GM21737 (cell line): ENCODE results near the gene UEVLD.
A peak's percentile ranks its signal among the peaks of the same experiment; 100 is the strongest.
"Not testable (repeated sequence)": the region's sequence is repeated elsewhere in the genome, so short reads cannot be mapped to it uniquely, and the experiment has no call there.

Experiments used
- ATAC-seq: cut with Tn5 transposase; IDR thresholded peaks from one replicate; pipeline ENCODE4 v1.9.1; 2021; ENCODE audit warnings: mild to moderate bottlenecking, moderate library complexity; ENCODE audit not compliant: unreplicated experiment

UEVLD gene

DNA sequence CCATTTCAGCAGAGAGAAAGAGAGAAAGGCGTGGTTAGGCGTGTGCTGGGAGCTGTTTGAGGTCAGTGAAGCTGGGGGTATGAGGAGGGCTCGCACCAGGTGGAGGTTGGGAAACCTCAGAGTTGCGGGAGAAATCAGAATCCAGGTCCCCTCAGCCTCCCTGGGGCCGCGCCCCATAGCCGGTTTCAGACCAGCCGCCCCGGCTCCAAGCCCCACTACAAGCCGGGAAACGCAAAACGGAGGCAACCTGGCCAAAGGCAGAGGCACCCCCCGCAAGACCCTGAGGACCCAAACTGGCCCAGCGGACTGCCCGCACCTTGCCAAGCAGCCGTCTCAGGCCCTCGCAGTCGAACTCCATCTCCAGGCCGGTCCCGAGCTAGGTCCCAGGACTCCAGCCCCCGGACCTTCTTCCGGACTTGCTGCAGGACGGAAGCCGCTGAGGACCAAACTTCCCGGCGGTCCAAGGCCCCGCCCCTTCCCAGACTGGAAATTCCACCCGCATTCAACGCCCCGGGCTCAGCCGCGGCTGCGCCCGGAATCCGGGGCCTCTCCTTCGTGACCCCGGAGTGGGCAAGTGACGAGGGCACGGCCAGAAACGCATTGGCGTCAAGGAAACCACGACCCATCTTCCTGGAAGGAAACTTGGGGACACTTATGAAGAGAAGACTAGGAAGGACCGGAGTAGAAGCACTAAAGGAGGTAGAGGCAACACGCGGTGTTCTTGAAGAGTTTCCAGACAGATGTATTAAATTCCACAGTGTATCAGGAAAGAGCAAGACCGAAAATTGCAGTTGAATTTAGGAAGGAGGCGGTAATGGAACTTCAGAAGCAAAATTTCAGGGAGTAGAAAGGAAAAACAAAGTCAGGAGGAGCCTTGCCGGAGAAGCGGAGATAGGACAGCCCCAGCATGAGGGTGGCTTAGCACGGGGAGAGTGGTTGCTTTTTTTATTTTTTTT, at the start of gene UEVLD:
Gene UEVLD, minus strand, starts transcription at position 438 of the 956 bp plus-strand sequence. Its CDS starts 80 bp downstream, at position 358.
- ATAC-seq, result peak; percentile 74

DNA sequence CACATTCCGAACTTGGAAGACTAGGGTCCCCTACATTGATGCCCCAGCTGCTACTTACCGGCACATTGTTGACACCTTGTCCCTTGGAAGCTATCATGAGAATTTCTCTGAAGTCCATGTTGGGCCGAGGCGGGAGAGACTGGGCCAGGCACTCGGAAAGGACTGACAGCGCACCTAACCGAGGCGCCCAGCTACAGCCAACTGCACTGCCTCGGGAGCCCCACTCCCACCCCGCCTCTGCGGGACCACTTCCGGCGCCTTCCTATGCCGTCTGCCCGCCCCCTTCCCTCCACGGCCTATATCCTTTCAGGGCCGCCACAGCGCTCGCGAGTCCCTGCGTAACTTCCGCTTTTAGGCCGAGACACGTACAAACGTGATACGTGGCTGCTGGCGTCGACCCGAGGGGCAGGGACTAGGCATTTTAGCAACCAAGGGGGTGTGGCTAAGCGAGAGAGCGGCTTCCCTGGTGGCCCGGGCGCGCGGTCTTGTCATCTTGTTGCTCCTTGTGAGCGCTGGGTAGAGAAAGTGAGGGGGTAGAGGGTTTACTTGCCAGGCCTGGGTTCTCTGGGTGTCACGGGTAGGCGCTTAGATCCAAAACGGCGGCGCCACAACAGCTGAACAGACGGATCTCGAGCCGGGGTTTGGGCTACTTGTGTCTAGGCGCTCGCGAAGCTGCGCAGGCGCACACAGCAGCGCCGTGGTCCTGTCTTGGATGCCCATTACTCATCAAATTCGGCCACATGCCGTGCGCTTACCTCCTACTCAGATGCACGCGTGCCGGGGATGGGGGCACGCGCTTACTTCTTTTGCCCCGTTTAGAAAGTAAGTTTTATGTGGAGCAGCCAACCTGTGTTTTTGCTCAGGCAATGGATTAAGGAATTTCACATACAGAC, 45.9 kb upstream of the UEVLD start, which contains the start of gene SPTY2D1:
Gene SPTY2D1, minus strand, starts transcription at position 203 of the 893 bp plus-strand sequence. Its CDS starts 85 bp downstream, at position 118.
- ATAC-seq, result peak; percentile 96

DNA sequence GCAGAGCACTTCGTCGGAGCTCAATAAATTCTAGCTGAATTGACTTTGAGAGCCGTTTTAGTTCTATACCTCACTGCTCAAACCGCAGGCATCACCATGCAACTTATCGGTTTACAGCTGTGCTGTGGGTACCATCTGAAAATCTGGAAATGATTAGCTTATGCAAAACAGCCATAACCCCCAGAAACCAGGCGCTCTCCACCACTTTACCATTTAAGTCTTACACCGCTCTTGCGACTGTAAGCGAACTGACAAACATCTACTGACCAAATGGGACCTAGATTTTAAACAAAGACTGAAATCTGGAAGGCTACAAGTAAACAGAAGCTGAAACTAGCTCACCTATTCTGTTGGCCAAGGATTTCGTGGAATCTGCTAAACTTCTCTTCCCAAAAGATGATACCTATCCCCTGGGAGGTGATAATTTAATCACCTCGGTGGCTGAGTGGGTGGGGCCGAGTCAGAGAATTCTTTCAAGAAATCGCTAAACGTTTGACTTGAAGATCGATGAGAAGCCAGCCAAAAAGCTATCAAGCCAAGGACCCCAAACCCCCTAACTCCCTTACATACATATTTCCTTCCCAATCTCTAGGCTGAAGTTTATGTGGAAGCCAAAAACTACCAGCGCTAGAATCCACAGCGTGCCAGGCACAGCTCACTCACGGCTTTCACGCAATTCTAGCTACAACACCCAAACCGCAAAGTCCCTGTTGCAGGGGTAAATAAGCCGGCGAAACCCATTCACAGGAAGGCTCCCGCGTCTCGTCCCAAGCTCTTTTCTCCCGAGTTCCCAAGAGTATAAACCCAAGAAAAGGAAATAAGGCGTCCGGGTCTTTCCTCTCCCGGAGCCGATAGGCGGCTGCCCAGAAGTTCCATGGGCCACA, 45.0 kb upstream of the UEVLD start:
- peak; percentile 56 for ATAC-seq

DNA sequence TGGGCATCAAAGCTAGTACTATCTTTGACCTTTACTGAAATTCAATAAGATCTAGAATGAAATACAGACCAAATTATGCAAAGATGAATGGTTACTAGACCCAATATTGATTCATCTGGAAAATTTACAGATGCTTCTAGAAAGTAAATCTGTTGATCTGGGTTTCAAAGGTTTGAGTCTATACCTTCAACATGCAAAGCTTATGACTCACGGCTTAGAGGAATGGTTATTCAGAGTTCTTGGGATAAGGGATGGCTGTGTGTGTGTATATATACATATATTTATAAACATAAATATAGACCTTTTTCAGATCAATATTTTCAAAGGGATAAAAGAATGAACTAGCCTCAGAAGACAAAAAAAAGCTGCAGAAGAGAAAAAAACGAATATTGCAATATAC, 44.3 kb upstream of the UEVLD start:
- no peak for ATAC-seq

DNA sequence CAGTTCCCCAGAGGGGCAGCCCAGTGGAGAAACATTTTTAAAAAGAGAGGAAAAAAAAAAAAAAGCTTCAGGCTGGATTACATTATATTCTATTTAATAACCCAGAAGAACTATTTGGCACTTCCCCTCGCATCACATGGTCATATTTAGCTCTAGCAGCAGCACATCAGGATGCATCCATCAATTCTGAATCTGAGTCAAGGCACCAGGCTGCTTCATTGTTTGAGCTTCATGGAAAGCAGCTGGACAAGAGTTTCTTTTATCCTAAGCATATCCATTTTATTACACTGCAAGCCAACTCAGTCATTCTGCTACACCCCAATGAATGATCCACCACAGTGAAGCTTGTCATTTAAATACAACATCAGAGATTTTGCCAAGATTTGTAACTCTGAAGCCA, 35.6 kb upstream of the UEVLD start:
- no peak for ATAC-seq

DNA sequence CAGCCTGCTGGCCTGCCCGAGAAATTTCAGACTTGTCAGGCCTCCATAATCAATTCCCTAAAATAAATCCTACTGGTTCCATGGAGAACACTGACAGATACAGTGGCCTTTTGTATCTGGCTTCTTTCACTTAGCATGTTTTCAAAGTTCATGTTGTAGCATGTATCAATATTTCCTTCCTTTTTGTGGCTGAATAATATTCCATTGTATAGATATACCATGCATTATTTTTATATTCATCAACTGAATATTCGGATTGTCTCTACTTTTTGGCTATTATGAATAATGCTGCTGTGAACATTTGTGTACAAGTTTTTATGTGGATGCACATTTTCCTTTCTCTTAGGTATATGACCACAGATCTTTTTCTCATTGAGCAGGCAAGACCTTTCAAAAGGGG, 35.2 kb upstream of the UEVLD start:
- no peak for ATAC-seq

DNA sequence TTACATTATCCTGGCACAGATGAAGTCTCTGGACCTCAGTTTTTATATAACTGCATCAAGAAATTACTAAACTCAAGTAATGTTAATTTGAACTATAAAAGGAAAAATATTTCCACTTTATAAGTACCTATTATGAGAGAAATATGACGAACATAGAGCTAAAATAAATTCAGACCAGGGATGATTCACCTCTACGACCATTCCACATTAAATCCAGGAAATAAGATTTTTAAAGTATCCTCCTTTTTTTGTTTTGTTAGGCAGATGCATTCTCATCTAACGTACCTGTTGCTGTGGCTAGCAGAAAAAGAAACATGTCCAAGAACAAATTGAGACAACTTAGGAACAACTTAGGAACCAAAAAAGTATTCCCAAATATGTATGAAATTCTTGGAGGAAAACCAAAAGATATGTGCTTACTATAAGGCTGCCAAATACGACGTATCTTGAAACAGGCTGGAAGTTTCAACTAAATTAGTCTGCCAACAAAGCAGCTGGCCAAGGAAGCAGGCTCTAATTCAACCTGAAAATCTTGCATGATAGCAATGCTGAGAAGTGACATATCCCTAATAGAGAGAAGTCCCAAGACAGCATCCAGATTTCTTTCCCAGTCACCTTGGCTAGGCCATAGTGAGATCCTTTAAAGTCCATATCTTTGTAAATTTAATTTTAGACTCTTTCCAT, 29.9 kb upstream of the UEVLD start:
- ATAC-seq, result no peak

DNA sequence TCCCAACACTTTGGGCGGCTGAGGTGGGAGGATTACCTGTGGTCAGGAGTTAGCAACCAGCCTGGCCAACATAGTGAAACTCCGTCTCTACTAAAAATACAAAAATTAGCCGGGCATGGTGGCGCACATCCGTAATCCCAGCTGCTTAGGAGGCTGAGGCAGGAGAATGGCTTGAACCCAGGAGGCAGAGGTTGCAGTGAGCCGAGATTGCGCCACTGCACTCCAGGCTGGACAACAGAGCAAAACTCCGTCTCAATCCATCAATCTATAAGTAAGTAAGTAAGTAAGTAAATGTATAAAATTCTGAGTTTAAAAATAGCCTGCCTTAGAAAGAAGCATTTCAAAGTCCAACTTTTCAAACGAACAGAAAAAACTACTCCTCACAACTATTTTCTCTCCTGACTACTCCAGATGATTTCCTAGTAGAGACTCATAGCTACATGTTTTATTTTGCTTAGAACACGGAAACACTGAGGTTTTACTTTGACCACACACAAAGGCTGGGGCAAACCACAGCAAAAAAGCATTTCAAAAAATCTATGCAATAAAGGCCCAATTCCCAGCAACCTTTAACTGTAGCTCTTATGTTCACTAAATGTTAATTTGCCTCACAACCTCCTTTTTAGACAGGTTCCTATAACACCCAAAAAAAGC, 29.3 kb upstream of the UEVLD start:
- ATAC-seq, result no peak

DNA sequence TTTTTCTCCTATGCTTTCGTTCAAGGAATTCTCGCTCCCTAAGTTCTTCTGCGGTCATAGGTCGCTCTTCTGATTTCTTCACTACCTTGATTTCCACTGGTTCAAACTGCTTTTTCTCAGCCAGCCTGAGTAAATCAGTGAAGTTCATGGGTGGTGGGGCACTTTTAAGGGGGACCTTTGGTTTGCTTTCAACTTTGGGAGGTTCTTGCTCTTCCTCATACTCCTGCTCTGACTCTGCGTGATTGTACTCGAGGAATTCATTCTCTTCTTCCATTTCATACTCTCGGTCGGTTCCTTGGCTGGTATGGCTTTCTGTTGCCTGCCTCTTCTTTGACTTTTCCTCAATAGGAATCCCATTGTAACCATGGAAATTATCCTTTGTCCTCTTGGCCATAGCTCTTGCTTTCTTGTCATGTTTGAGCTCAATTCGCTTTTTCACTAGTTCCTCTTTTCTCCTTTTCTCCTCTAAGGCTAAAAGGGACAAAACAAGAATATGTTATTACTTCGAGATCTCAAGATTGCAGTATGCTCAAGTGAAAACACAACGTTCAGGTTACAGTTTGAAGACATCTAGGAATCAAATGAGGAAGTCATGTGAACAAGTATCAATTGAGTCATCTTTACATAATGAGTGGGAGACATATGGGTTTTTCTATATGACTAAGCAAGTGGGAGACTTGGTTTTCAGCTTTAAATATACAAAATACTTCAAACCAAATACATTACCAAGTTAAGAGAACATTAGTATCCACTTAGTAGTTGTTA, 27.3 kb upstream of the UEVLD start:
- peak; percentile 80 for ATAC-seq

DNA sequence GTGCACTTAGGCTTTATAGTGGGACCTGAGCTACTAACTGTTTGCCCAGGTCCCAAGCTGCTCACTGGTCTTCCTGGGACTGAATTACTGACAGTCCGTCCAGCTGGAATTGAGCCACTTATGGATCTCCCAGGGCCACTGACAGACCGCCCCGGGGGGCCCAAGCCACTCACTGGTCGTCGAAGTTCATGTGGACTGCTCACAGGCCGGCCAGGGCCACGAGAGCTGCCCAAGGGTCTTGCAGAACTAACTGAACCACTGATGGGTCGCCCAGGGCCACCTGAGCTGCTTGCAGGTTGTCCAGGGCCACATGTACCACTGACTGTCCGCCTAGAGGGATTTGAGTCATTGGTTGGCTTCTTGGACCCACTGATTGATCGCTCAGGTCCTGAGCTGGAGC, 26.1 kb upstream of the UEVLD start:
- no peak for ATAC-seq

DNA sequence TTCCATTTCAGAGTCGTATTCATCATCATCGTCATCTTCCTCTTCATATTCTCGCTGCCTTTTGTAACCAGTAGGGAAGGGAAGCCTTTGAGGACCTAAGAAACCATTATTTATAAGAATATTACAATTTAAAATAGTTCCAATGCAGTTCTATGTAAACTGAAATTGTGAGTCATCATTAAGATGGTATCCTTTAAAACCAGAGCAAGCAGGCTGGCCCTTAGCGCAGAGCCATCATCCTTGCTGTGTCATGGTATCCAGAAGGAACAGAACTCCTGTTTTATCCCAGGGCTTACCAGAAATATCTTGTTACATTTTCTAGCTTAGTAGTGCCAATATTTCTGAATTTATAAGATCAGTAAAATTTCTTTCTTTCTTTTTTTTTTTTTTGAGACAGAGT, 23.9 kb upstream of the UEVLD start:
- no peak for ATAC-seq

DNA sequence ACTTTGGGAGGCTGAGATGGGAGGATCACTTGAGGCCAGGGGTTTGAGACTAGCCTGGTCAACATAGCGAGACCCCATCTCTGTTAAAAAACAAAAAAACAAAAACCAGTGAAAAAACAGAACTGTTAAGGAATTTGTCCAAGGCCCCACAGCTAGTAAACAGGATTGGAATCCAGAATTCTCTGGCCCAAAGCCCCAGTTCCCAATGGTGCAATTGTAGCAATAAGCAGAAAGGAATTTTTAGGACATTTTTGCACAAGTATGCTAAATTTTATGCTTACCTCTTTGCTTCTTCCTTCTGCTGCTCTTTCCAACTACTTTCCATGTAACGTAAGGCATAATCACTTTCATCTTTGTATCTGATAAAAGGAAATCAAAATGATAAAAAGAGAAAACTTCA, 22.7 kb upstream of the UEVLD start:
- no peak for ATAC-seq

DNA sequence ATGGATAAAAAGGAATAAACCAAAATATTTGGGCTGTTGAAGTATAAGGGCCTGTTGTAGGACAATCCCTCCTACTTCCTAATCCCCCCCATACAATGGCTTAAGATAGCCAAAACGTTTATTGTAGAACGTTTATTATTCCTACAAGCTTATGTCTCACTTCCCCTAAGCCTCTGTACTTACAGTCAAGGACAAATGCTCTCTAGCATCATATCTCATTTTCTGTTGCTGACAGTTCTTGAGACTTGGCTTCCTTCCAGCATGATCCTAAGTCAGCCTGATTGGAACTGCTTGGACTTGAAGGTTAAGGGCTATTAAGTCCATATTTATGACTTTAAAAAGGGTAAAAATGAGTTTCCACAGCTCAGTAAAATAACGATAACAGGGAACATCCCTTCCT, 19.8 kb upstream of the UEVLD start:
- ATAC-seq, result no peak

DNA sequence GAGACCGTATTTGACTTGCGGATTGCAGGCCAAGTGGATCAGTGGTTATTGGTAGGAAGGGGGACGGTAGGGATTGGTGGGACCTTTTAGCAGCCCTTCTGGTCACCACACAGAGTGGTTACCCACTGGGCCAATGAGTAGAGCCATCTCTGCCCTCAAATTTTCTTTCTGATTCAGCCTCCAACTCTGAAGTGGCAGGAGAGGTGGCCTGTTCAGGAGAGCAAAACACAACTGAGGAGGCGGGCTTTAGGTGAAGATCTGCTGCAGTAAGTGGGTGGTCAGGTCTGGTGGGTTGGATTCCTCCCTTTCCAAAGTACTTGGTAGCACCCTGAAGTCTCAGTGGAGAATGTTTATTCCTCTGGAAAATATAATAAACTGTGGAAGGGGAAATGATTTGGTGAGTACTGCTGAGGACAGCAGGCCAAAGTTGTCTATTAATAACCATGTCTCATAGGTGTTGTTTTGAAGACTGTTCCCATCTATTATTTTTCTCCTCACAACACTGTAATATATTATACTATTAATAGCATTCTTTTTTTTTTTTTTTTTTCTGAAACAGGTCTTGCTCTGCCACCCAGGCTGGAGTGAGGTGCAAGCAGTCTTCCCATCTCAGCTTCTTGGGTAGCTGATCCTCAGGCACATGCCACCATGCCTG, 12.5 kb upstream of the UEVLD start:
- ATAC-seq, result no peak

DNA sequence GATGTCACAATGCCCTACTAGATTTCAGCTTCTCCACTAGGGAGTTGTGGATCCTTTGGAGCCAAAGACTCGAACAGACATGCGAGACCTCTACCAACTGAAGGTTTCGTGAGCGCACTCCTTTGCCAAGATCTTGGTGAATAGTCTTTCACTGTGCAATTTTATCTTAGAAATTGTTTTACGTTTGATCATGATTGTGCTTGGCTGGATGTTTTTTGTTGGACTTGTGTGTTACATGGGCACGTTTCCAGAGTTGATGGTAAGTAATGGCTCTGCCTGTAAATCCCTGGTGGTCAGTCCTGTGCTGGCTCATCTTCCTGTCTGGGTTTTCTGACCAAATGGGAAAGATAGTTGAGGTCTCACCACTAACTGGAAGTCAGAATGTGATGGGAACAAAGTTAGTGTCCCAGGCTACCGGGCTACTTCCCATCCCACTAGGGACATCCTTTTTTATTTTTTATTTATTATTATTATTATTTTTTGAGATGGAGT, 11.3 kb upstream of the UEVLD start, which contains the start of gene MISFA:
Gene MISFA, plus strand, starts transcription at position 51 of the 492 bp plus-strand sequence. Its CDS starts 140 bp downstream, at position 191.
- no peak for ATAC-seq

DNA sequence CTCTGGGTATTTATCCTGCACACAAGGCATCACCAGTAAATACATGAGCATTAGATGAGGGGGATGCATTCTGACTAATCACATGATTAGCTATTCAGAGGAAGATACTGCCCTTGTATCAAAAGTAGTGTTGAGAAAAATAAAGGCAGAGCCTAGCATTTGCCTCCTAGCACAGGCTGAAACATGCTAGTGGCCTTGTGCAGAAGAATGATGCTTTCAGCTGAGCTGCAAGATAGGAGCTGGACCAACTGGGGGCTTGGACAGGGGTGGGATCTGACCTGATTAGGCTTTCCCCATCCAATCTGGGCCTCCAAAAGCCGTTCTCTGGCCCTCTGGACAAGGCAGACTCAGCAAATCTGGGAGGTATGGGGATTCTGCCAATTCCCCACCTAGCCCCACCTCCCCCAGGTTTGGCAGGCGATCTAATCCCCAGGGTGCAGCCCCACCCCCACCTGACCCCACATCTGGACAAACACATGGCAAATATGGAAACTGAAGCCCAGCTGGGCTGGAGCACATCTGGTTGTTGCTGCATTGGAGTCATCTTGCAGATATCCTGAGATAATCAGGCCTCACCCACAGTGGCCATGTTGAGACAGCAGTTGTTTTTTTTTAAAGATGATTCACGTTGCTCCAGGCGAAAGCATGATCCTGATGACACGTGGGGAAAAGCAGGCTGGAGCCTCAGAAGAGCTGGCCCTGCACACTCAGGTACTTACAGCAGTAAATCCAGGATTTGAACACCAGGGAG, 6.6 kb upstream of the UEVLD start:
- ATAC-seq, result no peak

DNA sequence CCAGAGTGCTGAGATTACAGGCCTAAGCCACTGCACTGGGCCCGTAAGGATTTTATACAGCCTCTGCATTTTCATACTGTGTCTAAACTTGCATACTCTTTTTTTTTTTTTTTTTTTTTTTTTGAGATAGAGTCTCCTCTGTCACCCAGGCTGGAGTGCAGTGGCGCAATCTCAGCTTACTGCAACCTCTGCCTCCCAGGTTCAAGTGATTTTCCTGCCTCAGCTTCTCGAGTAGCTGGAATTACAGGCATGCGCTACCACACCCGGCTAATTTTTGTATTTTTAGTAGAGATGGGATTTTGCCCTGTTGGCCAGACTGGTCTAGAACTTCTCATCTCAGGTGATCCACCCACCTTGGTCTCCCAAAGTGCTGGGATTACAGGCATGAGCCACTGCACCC, 5.6 kb upstream of the UEVLD start:
- ATAC-seq, result not testable (repeated sequence)
